ENCODE data around the gene IL23R. TPM values are rescaled to one million over a fixed set of nuclear protein-coding genes. Genes with fewer than 3 reads are reported as not detected.
"Not testable (repeated sequence)": the region's sequence is repeated elsewhere in the genome, so short reads cannot be mapped to it uniquely, and the experiment has no call there.

IL23R gene
- polyA plus RNA-seq, 3 donors from 2014 or later: 0.12 to 1.4 (median 0.23) TPM

GRCh38 chr1:67138813-67139499, 27.3 kb upstream of the IL23R start:
- no peaks in the 10 kb centered on the region for H3K9me3 Mint-ChIP-seq
- H3K4me3 Mint-ChIP-seq: no peak overlapping the region
- peaks cover 2 to 5% (median 4%) of the 10 kb centered on the region in 3 donors for H3K27me3 Mint-ChIP-seq (ENCODE audit: low read depth in 3 of 3)
- DNase-seq: no peak
- peaks cover 13 to 19% of the 10 kb centered on the region in 2 donors for H3K4me1 Mint-ChIP-seq
- H3K27ac Mint-ChIP-seq: no peak overlapping the region
- H3K36me3 Mint-ChIP-seq: no peaks in the 10 kb centered on the region

GRCh38 chr1:67140460-67140859, 25.8 kb upstream of the IL23R start:
- no peak for DNase-seq
- Mint-ChIP-seq H3K9me3 (no peaks in the 10 kb centered on the region), H3K27me3 (ENCODE audit: low read depth in 3 of 3) (peaks cover 0 to 2% (median 0%) of the 10 kb centered on the region in 3 donors), H3K4me3 (no peak overlapping the region), H3K36me3 (no peaks in the 10 kb centered on the region), H3K4me1 (peaks cover 4 to 17% of the 10 kb centered on the region in 2 donors), H3K27ac (no peak overlapping the region)

- not testable (repeated sequence) for H3K27me3 Mint-ChIP-seq (ENCODE audit: low read depth in 3 of 3); H3K9me3 Mint-ChIP-seq; H3K4me3 Mint-ChIP-seq; H3K36me3 Mint-ChIP-seq; H3K27ac Mint-ChIP-seq; DNase-seq
- peaks cover 4 to 27% of the 10 kb centered on the region in 2 donors for H3K4me1 Mint-ChIP-seq
Observed at GRCh38 chr1:67141832-67142231, 24.4 kb upstream of the IL23R start.

- Mint-ChIP-seq H3K36me3 (no peaks in the 10 kb centered on the region), H3K27ac (peak overlapping the region in 1 of 6 donors; percentile 36), H3K9me3 (no peaks in the 10 kb centered on the region), H3K4me3 (no peak overlapping the region), H3K27me3 (ENCODE audit: low read depth in 3 of 3) (peaks cover 0 to 2% (median 0%) of the 10 kb centered on the region in 3 donors), H3K4me1 (peaks cover 4 to 28% of the 10 kb centered on the region in 2 donors)
- no peak for DNase-seq
Observed at GRCh38 chr1:67142931-67143330, 23.3 kb upstream of the IL23R start.

DNA sequence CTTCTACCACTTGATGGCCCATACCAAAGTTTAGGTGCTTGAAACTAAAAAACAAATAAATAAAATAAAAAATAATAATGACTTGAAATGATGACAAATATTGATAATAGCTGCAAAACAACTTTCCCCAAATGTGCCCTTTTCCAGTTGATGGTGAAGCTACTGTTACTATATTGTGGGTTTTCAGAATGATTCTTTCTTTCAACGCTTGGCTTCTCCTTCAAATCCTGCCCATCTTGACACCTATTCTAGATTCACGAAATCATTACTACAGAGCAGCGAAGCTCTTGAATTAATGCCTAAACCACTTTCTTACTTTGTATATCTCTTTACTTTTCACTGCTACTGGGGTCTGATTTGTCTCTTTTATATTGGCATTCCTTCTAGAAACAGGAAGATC, 22.3 kb upstream of the IL23R start:
- peaks cover 0 to 2% (median under 1%) of the 10 kb centered on the region in 3 donors for H3K27me3 Mint-ChIP-seq (ENCODE audit: low read depth in 3 of 3)
- no peak for DNase-seq
- H3K36me3 Mint-ChIP-seq: no peaks in the 10 kb centered on the region
- peaks cover 8 to 34% of the 10 kb centered on the region in 2 donors for H3K4me1 Mint-ChIP-seq
- no peak overlapping the region for H3K27ac Mint-ChIP-seq
- H3K4me3 Mint-ChIP-seq: no peak overlapping the region
- no peaks in the 10 kb centered on the region for H3K9me3 Mint-ChIP-seq

DNA sequence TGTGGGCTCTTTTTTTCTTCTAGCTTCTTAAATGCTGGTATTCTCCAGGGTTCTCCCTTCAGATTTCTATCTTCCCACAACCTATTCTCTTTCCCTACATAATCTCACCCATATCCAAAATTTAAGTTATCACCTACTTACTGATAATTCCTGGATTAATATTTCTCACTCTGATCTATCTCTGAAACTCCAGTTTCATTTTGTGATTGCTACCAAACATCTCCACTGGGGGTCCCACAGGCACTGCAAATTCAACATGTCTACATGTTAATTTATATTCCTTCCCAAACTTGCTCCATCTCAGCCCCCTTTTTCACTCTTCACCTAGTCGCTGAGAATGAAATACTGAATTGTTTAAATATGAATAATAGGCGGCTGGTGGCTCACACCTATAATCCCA, 21.6 kb upstream of the IL23R start:
- Mint-ChIP-seq H3K4me1 (peaks cover 12 to 41% of the 10 kb centered on the region in 2 donors), H3K27me3 (ENCODE audit: low read depth in 3 of 3) (peaks cover 0 to 2% (median 1%) of the 10 kb centered on the region in 3 donors), H3K9me3 (no peaks in the 10 kb centered on the region), H3K36me3 (no peaks in the 10 kb centered on the region), H3K27ac (no peak overlapping the region), H3K4me3 (no peak overlapping the region)
- DNase-seq: peak; percentile 21 to 38 (median 32)

DNA sequence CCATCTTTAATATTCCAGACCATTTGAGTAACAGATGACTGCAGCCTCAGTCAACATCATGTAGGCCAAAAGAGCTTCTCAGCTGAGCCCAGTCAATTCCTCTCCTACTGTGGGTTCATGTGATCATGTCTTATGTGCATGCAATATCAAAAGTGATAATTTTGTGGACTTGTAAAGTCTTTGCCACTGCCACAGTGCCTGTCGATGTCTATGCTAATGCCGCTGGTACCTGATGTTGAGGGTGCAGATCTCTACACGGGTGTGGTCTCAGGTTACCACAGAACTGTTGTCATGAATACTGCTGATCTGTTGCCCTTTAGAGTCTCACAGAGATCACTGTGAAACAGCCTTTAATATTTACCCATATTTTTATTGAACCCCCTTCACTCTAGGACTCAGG, 20.2 kb upstream of the IL23R start:
- H3K36me3 Mint-ChIP-seq: no peaks in the 10 kb centered on the region
- DNase-seq: no peak
- no peaks in the 10 kb centered on the region for H3K9me3 Mint-ChIP-seq
- peaks cover 0 to 4% (median 2%) of the 10 kb centered on the region in 3 donors for H3K27me3 Mint-ChIP-seq (ENCODE audit: low read depth in 3 of 3)
- H3K4me1 Mint-ChIP-seq: peaks cover 12 to 41% of the 10 kb centered on the region in 2 donors
- H3K4me3 Mint-ChIP-seq: no peak overlapping the region
- no peak overlapping the region for H3K27ac Mint-ChIP-seq

DNA sequence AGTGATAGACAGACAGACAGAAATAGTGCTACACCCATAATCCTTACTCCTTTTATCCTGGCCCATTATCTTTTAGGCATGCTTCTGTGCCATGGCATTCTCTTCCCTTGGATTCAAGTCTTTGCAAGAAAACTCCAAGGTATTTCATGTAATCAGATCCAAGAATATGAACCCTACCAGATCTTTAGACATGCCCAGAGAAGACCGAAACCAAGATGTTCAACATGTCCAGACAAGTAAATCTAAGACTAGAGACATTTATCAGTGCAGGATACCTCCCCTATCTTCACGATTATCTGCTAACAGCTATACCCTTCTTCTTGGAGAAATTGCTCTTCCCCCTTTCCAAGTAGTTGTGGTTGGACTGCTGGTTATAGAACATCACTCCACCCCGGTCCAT, 19.7 kb upstream of the IL23R start:
- Mint-ChIP-seq H3K4me1 (peaks cover 12 to 41% of the 10 kb centered on the region in 2 donors), H3K27ac (no peak overlapping the region)

DNA sequence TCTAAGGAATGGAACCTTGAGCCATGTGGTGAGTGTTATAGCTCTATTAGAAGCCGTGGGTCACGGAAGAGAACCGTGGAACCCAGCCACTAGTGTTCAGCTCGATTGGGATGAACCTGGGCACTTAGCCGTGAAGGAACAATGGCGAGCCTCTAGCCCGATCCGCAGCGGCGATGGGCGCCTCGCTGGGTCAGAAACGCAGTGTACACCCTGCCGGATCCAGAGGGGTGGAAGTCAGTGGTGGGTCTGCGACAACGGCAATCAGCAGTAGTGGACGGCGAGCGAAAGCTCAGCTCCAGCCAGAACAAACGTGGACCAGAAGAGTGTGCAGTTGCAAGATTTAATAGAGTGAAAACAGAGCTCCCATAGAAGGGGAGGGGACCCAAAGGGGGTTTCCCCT, 18.3 kb upstream of the IL23R start:
- H3K27me3 Mint-ChIP-seq (ENCODE audit: low read depth in 3 of 3); H3K36me3 Mint-ChIP-seq; DNase-seq; H3K9me3 Mint-ChIP-seq; H3K4me3 Mint-ChIP-seq: not testable (repeated sequence)
- Mint-ChIP-seq H3K27ac (peak overlapping the region in 1 of 6 donors; percentile 20), H3K4me1 (peaks cover 10 to 36% of the 10 kb centered on the region in 2 donors)

More for the DNA sequence above, 19.7 kb upstream of the IL23R start:
- Mint-ChIP-seq H3K4me3 (no peak overlapping the region), H3K36me3 (no peaks in the 10 kb centered on the region), H3K27me3 (ENCODE audit: low read depth in 3 of 3) (peaks cover 0 to 4% (median 3%) of the 10 kb centered on the region in 3 donors), H3K9me3 (no peaks in the 10 kb centered on the region)
- no peak for DNase-seq

GRCh38 chr1:67148516-67149178, 17.6 kb upstream of the IL23R start:
- H3K4me1 Mint-ChIP-seq: peaks cover 8 to 29% of the 10 kb centered on the region in 2 donors
- H3K36me3 Mint-ChIP-seq: no peaks in the 10 kb centered on the region
- no peak overlapping the region for H3K4me3 Mint-ChIP-seq
- H3K27me3 Mint-ChIP-seq (ENCODE audit: low read depth in 3 of 3): peaks cover 0 to 7% (median 6%) of the 10 kb centered on the region in 3 donors
- DNase-seq: no peak
- H3K27ac Mint-ChIP-seq: peak overlapping the region in 2 of 6 donors; percentile 20 to 46
- no peaks in the 10 kb centered on the region for H3K9me3 Mint-ChIP-seq

DNA sequence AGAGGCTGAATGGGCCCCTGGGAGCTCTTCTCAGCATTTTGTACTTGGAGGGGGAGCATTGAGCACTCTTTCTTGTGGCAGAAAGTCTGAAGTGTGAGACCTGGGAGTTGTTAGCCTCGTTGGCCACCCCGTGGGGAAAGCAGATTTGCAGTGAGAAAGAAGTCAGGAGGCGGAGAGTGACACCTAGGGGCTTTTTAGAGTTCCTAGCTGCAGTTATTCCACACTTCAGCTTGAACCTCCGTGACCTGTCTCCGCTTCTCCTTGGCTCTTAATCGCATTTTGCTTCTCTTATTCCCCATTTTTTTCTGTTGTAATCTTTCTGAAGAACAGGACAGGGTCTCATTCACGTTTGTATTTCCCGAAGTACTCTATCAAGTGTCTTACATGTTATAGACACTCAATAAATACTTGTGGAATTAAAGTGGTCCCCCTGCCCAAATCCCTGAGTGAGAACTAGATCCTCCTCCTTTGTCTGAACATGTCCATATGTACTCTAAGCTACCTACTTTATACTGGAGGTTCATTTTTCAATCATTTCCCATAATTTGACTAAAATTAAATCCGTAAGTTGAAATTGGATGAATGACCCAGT, 17.0 kb upstream of the IL23R start:
- no peaks in the 10 kb centered on the region for H3K9me3 Mint-ChIP-seq
- H3K36me3 Mint-ChIP-seq: no peaks in the 10 kb centered on the region
- peaks cover 0 to 9% (median 3%) of the 10 kb centered on the region in 3 donors for H3K27me3 Mint-ChIP-seq (ENCODE audit: low read depth in 3 of 3)
- H3K4me1 Mint-ChIP-seq: peaks cover 8 to 29% of the 10 kb centered on the region in 2 donors
- H3K4me3 Mint-ChIP-seq: peak overlapping the region in 1 of 5 donors; percentile 1
- peak; percentile 32 to 53 (median 51) for DNase-seq
- H3K27ac Mint-ChIP-seq: peak overlapping the region in 1 of 6 donors; percentile 46

GRCh38 chr1:67150931-67151330, 15.3 kb upstream of the IL23R start:
- Mint-ChIP-seq H3K9me3 (no peaks in the 10 kb centered on the region), H3K27ac (no peak overlapping the region), H3K36me3 (no peaks in the 10 kb centered on the region), H3K27me3 (ENCODE audit: low read depth in 3 of 3) (peaks cover 3 to 10% (median 9%) of the 10 kb centered on the region in 3 donors), H3K4me1 (peaks cover 8 to 23% of the 10 kb centered on the region in 2 donors), H3K4me3 (no peak overlapping the region)
- DNase-seq: no peak

DNA sequence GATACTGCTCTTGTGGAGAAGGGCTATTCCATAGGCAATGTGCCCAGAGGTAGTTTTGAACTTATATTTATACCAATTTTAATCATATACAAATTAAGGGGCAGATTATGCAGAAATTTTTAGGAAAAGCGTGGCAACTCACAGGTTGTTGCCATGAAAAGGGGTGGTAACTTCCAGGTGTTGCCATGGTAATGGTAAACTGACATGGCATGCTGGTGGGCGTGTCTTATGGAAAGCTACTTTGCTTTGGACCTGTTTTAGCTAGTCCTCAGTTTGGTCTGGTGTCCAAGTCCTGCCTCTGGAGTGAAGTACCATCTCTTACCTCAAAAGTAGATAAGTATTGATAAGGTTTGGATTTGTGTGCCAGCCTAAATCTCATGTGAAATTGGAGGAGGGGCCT, 7.9 kb upstream of the IL23R start:
- Mint-ChIP-seq H3K4me1 (peaks cover 0 to 8% of the 10 kb centered on the region in 2 donors), H3K27ac (no peak overlapping the region), H3K9me3 (no peaks in the 10 kb centered on the region), H3K4me3 (no peak overlapping the region), H3K27me3 (ENCODE audit: low read depth in 3 of 3) (peaks cover 2 to 12% (median 4%) of the 10 kb centered on the region in 3 donors), H3K36me3 (peaks cover 0 to 4% (median 0%) of the 10 kb centered on the region in 3 donors)
- no peak for DNase-seq

DNA sequence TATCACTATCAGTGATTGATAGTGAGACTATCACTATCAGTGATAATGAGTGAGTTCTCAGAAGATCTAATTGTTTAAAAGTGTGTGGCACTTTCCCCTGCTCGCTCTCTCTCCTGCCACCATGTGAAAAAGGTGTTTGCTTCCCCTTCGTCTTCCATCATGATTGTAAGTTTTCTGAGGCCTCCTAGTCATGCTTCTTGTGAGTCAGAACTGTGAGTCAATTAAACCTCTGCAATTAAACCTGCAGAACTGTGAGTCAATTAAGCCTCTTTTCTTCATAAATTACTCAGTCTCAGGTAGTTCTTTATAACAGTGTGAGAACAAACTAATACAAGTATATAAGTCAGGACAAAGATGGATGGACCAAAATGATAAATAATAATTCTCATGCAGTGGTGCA, 7.0 kb upstream of the IL23R start:
- peaks cover 0 to 4% (median 0%) of the 10 kb centered on the region in 3 donors for H3K36me3 Mint-ChIP-seq
- peak overlapping the region in 1 of 6 donors; percentile 8 for H3K27ac Mint-ChIP-seq
- H3K27me3 Mint-ChIP-seq (ENCODE audit: low read depth in 3 of 3): peaks cover 0 to 12% (median 3%) of the 10 kb centered on the region in 3 donors
- H3K4me1 Mint-ChIP-seq: peaks cover 0 to 8% of the 10 kb centered on the region in 2 donors
- DNase-seq: no peak
- H3K9me3 Mint-ChIP-seq: no peaks in the 10 kb centered on the region
- no peak overlapping the region for H3K4me3 Mint-ChIP-seq
